GM21367 (cell line): ENCODE measurements around the gene AZIN2.
"Not testable (repeated sequence)": the region's sequence is repeated elsewhere in the genome, so short reads cannot be mapped to it uniquely, and the experiment has no call there.

ENCODE experiments used
- ATAC-seq: cut with Tn5 transposase; IDR thresholded peaks from one replicate; pipeline ENCODE4 v1.9.1; 2021; ENCODE audit not compliant: unreplicated experiment

Gene AZIN2

GRCh38 chr1:33094486-33094885 lies 13.5 kb downstream of the AZIN2 start:
- no peak for ATAC-seq

- no peak for ATAC-seq
Measured at GRCh38 chr1:33094971-33095604, 14.1 kb downstream of the AZIN2 start.

- ATAC-seq: no peak
Measured at GRCh38 chr1:33096363-33097005, 15.5 kb downstream of the AZIN2 start.

- no peak for ATAC-seq
Measured at GRCh38 chr1:33097137-33097611, 16.2 kb downstream of the AZIN2 start.

DNA sequence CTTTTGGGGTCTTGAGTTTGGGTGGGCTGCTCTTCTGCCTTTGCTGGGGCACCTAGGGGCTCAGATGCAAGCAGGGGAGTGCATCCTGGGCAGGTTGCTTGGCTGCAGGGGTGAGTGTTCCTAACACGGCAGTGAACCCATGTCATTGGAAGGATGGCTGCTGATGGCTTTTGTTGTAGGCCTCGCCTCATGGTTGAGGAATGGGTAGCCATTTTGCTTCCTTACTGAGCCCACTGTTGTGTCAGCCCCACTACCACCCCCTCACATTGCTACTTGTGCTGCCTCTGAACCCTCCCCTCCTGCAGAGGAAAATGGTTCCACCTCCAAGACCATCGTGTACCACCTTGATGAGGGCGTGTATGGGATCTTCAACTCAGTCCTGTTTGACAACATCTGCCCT lies 16.8 kb downstream of the AZIN2 start:
- ATAC-seq: no peak

GRCh38 chr1:33098371-33098770 lies 17.4 kb downstream of the AZIN2 start:
- ATAC-seq: no peak

DNA sequence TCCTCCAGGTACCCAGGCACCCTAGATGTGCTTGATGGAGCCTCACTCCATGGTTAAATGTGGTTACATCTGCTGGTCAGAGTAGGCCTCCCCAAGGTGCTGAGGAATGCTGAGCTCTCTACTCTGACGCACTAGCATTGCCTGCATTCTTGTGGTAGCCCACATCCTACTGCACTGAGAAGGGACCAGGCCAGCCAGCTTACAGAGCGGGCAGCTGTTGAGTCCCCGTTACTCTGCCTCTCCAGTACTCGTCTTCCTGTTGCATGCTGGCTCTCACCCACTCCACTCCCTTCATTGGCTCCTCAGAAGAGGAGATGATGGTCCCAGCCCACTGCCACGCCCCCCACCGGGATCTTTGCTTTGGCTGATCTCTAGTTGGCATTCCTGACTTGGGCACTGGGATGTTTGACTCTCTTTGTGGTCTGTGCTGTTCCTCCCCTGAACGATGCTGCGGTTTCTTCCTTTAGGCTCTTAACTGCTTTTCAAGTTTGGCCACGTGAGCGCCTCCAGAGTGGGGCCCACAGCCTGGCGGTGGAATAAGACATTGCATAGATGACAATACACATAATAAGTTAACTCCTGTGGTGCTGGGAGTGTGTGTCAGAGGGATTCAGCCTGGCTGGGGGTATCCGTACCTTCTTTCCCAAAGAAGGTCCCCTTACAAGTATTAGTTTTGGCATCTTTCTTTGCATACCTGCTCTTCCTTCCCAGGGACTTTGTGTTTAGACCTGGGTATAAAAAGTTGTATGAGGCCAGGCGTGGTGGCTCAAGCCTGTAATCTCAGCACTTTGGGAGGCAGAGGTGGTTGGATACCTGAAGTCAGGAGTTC lies 18.6 kb downstream of the AZIN2 start:
- peak; percentile 66 for ATAC-seq

- ATAC-seq: not testable (repeated sequence)
Measured at GRCh38 chr1:33100119-33100415, 19.1 kb downstream of the AZIN2 start.

- ATAC-seq: no peak
Measured at GRCh38 chr1:33110477-33110876, 29.5 kb downstream of the AZIN2 start.

- no peak for ATAC-seq
Measured at GRCh38 chr1:33111965-33112364, 31.0 kb downstream of the AZIN2 start.

DNA sequence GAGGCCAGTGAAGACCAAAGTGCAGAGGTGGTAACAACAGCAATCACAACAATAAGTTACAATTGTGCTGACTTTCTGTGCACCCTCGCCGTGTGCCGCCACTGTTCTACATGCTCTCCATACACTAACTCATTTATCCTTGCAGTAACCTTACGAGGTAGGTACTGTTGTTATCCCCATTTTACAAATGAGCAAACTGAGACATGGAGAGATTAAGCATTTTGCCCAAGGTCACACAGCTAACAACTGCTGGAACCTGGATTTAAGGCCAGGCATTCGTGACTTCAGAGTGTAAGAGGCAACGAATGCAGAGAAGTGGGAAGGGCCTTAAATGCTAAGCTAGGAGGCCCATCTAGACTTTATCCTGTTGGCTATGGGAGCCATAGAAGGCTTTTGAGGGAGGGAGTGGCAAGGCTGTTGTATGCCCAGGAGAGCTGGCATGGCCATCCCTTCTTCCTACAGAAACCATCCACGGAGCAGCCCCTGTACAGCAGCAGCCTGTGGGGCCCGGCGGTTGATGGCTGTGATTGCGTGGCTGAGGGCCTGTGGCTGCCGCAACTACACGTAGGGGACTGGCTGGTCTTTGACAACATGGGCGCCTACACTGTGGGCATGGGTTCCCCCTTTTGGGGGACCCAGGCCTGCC lies 36.6 kb downstream of the AZIN2 start:
- no peak for ATAC-seq

GRCh38 chr1:33118274-33118673 lies 37.3 kb downstream of the AZIN2 start:
- no peak for ATAC-seq

GRCh38 chr1:33119050-33119449 lies 38.1 kb downstream of the AZIN2 start:
- no peak for ATAC-seq

DNA sequence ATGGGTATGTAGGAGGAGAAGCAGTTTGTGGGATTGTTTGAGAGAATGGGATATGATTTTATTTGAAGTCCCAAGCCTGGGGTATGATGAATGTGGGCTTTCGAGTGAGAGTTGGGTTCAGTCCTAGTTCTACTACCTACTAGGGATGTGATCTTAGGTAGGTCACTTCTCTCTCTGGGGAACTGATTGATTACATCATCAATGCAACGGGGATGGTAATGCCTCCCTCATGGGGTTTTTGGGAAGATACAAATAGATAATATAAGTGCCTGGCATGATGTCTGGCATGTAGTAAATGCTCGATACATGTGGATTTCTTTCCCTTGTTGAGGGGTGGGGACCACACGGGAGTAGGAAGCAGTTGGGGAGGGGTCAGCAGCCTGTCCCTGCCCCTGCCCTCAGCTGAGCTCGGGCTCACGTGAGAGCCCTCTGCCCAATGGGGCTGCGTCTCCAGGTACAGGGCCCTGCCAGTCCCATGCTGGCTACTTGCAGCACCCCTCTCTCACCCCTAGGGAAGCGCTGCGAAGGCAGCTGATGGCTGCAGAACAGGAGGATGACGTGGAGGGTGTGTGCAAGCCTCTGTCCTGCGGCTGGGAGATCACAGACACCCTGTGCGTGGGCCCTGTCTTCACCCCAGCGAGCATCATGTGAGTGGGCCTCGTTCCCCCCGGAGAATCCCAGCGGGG lies 38.7 kb downstream of the AZIN2 start:
- no peak for ATAC-seq

DNA sequence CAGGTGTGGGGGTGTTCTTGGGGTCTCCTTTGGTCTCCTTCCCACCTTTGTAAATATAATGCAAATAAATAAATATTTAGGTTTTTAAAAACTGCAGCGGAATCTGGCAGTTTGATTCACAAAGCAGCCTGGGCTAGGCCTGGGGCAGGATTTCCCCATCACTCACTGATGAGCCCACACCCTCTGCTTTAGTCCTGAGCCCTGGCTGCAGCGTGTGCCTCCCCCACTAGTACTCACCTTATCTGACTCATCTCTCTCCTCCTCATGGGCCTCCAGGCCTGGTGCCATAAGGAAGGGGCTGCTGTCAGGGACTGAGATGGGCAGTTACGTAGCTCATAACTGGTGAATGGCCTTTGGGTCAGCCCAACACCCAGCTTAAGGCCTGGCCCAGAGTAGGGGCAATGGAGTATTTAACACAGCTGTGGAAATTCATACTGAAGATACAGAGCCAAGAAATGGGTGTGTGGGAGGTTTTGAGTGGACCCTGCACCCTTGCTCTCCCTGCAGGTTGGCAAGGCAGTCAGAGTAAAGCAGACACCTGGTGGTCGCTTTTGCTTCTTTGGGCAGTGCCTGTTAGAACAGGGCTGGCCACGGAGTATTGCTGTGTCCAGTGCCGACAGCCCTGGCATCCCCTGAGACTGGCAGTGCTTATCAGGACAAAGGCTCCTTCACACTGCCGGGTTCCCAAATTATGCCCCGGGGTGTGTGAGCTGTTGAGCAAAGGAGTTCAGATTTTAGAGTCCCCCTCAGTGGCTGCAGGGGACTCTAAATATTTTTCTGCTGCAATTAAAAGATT lies 39.7 kb downstream of the AZIN2 start:
- ATAC-seq: no peak

GRCh38 chr1:33121728-33122127 lies 40.8 kb downstream of the AZIN2 start:
- ATAC-seq: no peak

DNA sequence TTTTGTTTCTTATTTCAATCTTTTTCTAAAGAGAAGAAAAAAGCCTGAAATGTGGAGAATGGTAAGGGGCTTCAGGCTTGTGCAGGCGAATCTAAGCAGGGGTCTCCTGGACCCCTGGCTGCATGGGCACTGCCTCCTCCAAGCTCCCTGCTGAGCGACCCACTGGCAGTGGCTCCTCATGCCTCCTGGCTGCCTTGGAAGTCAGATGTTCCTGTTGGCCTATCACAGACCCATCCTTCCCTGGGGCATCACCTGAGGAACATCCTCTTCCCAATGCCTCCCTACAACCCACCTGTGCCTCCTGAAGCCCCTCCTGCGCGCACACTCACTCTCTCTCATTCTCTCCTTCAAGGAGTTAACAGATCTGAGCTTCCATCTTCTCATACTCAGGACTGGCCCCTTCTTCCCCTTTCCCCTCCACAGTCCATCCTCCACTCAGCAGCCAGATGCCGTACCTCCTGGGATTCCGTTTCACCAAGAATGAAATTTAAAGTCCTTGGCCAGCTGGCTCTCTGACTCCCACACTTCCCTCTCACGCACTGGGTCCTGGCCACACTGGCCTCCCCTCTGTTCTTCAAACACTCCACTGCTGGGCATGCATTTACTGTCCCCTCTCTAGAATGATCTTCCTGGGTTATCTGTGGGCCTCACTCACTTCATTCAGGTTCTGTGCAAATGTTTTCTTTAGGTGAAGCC lies 41.7 kb downstream of the AZIN2 start:
- no peak for ATAC-seq

- ATAC-seq: no peak
Measured at GRCh38 chr1:33123266-33123665, 42.3 kb downstream of the AZIN2 start.

DNA sequence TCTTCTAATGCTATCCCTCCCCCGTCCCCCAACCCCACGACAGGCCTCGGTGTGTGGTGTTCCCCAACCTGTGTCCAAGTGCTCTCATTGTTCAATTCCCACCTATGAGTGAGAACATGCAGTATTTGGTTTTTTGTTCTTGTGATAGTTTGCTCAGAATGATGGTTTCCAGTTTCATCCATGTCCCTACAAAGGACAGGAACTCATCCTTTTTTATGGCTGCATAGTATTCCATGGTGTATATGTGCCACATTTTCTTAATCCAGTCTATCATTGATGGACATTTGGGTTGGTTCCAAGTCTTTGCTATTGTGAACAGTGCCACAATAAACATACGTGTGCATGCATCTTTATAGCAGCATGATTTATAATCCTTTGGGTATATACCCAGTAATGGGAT lies 43.7 kb downstream of the AZIN2 start:
- ATAC-seq: not testable (repeated sequence)
